COLO668 (cell line): ENCODE results near the gene FAAH.
A peak's percentile ranks its signal among the peaks of the same experiment; 100 is the strongest.

Experiments
- DNase-seq: peaks from one replicate; lab custom pipeline; 2025; ENCODE audit not compliant: unreplicated experiment; lab: John Stamatoyannopoulos, UW

Gene FAAH

GRCh38 chr1:46421739-46422138, 27.6 kb downstream of the FAAH start:
- DNase-seq: no peak

GRCh38 chr1:46422261-46422871, 28.2 kb downstream of the FAAH start:
- no peak for DNase-seq

- DNase-seq: no peak
Observed at GRCh38 chr1:46423574-46424240, 29.6 kb downstream of the FAAH start.

GRCh38 chr1:46424730-46425129, 30.6 kb downstream of the FAAH start:
- DNase-seq: no peak

DNA sequence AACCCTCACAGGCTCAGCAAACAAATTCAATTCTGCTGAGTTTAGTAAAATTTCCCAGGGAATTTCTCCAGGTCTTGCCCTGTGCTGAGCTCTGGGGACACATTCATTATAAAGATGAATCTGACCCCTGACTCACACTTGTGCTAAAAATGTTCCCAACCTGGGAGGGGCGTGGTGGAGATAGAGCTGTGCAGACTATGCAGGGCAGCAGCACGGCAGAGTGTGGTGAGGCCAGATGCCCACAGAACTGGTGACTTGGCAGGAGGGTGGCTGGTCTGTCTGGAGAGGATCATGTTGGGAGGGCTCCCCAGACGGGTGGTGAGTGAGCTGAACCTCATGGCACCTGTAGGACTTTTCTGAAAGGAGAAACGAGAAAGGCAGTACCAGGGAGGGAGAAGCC, 31.6 kb downstream of the FAAH start:
- DNase-seq: no peak

DNA sequence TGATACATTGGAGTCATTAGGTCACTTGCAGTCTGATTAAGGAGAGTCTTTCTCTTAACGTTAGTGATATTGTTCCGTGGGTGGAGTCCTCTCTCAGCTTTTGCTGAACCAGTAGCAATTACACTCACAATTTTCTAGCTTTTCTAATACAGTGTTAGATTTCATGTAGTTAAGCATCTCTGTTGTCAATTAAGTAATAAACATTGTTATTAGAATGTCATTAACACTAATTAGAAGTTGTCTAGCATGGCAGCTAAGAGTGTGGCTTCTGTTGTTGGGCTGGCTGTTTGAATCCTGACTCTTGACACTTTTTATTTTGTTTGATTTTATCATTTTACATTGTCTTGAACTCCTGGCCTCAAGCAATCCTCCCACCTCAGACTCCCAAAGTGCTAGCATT, 33.4 kb downstream of the FAAH start:
- DNase-seq: no peak

DNA sequence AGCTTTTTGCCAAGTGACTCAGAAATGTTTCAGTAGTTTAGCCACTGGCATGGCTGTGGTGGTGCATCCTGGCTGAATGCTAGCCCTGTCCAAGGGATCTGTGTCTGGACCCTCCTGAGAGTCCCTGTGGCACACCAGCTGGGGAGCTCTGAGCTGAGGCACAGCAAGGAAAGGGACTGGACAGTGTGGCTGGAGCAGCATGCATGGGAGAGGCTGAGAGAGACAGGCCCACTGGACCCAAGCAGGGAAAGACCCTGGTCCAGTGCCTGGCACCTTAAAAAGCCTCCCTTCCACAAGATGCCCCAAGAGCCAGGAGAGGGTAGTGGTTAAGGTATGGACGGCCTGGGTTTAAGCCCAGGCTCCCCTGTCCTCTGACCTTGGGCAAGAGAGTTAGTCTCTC, 35.3 kb downstream of the FAAH start:
- DNase-seq: no peak

- no peak for DNase-seq
Observed at GRCh38 chr1:46431695-46432094, 37.6 kb downstream of the FAAH start.

- no peak for DNase-seq
Observed at GRCh38 chr1:46432781-46433327, 38.7 kb downstream of the FAAH start.

- no peak for DNase-seq
Observed at GRCh38 chr1:46434358-46434757, 40.2 kb downstream of the FAAH start.

DNA sequence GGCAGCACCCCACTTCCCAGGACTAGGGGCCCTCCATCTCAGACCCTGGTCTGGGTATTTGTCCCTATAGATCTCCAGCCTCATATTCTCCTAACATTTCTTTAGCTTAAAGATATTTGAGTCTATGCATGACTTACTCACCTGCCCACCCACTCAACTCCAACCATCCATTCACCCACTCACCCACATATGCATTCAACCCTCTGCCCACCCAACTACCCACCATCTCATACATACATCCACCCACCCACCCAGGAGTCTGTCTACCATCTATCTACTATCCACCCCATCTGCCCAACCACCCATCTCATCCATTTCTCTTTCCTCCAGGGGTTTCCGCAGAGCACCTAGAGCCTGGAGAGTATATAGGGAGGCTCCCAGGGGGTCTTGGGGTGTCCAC, 42.7 kb downstream of the FAAH start:
- no peak for DNase-seq

GRCh38 chr1:46437723-46438122, 43.6 kb downstream of the FAAH start:
- DNase-seq: no peak

DNA sequence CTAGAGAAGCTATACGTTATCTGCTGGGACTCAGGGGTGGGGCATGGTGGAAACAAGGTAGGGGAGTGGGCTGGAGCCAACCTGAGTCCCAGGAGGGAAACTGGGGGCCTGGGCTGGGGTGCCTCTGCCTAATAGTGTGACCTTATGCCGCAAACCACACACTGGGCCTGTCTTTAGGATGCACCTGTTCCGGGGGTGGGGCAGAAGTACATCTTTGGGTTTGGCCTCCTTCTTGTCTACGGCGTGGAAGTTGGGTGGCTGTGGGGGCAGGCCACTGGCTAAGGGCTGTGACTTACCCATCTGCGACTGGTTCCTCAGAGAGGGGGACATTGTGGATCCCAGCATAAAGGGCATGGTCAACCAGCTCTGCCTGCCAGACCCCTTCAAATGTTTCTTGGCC, 44.2 kb downstream of the FAAH start:
- no peak for DNase-seq

DNA sequence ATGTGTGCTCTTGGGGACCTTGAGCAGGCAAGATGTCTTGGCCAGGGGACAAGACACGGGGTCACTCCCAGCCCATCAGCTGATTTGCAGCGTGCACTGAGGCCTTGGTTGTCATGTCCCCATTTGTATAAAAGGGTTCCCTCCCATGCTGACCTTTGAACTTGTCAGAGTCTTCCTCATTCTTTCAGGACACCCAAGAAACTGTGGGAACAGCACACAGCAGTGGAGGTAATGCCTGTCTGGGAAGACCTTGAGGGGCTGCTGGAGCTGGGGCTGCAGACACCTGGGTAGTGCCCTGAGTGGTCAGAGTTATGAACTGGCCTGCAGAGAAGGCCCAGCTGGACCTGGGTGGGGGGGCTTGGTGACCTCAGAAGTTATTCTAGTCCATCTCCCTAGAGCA, 46.4 kb downstream of the FAAH start:
- DNase-seq: no peak

- DNase-seq: peak; percentile 70
Observed at GRCh38 chr1:46442317-46443161, 48.4 kb downstream of the FAAH start.

GRCh38 chr1:46444466-46444865, 50.3 kb downstream of the FAAH start:
- no peak for DNase-seq

DNA sequence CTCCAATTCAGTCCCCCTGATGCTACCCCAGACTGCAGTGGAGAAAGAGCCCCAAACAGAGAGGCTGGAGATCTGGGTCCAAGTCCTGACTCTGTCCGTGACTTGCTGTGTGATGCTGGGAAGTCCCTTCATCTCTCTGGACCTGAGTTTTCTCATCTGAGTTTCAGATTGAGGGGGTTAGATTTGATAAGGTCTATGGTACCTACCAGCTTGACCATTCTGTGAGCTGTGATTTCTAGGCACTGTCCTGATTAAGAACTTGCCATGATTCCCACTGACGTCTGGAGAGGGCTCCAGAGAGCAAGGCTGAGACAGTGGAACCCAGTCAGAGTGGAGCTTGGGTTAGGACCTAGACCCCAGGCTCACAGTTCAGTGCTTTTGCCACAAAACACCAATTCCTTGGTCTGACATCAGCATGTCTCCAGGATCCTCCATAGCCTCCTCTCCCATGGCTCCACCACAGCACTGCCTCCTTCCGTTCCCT, 51.7 kb downstream of the FAAH start:
- no peak for DNase-seq

DNA sequence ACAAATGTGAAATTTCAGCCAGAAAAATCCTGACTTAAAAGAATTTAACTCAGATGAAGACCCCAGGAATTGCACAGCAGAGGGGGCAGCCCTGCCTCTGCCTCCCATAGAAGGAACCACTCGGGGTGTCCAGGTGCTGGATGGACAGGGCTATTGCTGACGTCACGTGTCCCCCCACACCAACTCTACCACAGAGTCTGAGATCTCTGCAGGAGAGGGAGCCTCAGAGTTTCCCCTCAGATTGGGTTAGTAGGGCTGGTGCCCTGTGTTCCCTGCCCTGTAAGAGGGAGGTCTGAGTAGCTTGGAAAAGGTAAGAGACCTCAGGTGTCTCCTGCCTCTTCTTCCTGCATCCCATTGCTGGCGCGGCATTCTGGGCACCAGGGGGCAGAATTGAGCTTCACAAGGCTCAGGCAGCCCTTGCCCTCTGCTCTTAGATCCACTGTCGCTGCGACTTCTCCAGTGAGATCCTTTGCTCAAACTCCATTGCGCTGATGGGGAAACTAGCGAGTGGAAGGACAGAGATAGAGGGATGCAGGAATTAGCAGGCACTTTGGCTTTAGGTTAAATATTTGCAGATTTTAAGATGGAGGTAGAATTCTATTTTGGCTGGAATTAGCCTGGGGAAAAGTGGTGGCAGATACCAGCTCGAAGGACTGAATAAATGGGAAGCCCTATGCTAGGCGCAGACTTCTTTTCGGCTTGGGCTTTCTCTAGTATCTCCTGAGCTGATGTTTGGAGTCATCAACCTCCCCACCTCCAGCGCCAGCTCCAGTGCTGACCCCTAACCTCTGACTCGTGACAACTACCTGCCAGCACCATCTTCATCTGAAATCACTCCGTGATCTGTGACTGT, 52.8 kb downstream of the FAAH start:
- peak; percentile 89 for DNase-seq

DNA sequence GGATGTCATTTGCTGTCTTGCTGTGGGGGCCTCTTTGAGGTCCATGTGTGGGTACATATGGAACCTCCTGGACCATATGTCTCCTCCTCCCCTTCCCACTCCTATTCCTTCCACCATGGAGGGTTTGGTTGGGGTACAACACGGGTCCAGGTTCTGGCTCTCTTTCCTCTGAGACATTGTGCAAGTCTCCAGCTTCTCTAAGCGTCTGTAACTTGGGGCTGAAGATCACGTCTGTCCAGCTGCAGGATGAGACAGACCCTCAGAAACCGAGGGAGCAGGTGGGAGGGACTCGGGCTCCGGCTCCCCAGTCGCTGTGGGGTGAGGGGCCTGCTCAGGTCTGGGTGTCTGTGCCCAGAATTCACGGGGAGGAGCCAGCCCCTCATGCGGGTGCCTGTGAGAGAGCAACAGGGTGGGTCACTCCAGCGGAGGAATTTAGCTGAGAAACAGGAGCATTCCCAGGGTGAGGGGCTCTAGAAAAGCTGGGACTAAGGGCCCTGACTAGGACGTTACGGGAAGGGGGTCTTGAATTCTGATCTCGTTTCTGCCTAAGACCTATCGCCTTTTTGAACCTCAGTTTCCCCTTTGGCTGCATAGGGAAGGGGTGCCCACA, 53.5 kb downstream of the FAAH start:
- DNase-seq: no peak

- no peak for DNase-seq
Observed at GRCh38 chr1:46448109-46448911, 54.2 kb downstream of the FAAH start.
